Mesodermal cell (in vitro differentiated cells): ENCODE data around the gene ENO2.

ENCODE experiments used
- H3K27ac ChIP-seq: 2 replicates; pipeline ENCODE4 v1.7.0; 2013; ENCODE audit warnings: mild to moderate bottlenecking, low read depth, low read length, moderate library complexity; ENCODE audit not compliant: severe bottlenecking
- H3K36me3 ChIP-seq: 2 replicates; pipeline ENCODE4 v1.7.1; 2013; ENCODE audit warnings: mild to moderate bottlenecking, low read length, moderate library complexity; ENCODE audit not compliant: control insufficient read depth, insufficient read depth
- H3K4me1 ChIP-seq: one replicate; pipeline ENCODE4 v1.7.1; 2013; ENCODE audit warnings: mild to moderate bottlenecking, low read length; ENCODE audit not compliant: insufficient read depth, control insufficient read depth, poor library complexity, severe bottlenecking
- H3K4me3 ChIP-seq: 2 replicates; pipeline ENCODE4 v1.7.0; 2013; ENCODE audit warnings: low read length, control low read depth, mild to moderate bottlenecking; ENCODE audit not compliant: insufficient read depth, poor library complexity, severe bottlenecking; ENCODE audit errors: extremely low read depth
- H3K9me3 ChIP-seq: 2 replicates; pipeline ENCODE4 v1.7.1; 2013; ENCODE audit warnings: mild to moderate bottlenecking, low read length, moderate library complexity; ENCODE audit not compliant: control insufficient read depth
- WGBS, 2 experiments: methylation state at CpG; one replicate each; pipeline ENCODE4 v1.1.5; 2013; ENCODE audit warnings: missing lambda C conversion rate in 2 of 2; ENCODE audit not compliant: insufficient coverage in 2 of 2; 5-methylcytosine and 5-hydroxymethylcytosine counted together

Gene ENO2

DNA sequence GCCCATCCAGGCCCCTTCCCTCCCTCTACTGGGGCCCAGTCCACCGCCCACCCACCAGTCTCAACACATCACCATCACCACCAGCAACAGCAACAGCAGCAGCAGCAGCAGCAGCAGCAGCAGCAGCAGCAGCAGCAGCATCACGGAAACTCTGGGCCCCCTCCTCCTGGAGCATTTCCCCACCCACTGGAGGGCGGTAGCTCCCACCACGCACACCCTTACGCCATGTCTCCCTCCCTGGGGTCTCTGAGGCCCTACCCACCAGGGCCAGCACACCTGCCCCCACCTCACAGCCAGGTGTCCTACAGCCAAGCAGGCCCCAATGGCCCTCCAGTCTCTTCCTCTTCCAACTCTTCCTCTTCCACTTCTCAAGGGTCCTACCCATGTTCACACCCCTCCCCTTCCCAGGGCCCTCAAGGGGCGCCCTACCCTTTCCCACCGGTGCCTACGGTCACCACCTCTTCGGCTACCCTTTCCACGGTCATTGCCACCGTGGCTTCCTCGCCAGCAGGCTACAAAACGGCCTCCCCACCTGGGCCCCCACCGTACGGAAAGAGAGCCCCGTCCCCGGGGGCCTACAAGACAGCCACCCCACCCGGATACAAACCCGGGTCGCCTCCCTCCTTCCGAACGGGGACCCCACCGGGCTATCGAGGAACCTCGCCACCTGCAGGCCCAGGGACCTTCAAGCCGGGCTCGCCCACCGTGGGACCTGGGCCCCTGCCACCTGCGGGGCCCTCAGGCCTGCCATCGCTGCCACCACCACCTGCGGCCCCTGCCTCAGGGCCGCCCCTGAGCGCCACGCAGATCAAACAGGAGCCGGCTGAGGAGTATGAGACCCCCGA lies 22.5 kb downstream of the ENO2 start:
- WGBS, 2 experiments, result 86 to 91% methylated on average over 27 to 36 of the region's 36 CpGs
- H3K9me3 ChIP-seq, result no peaks in the 10 kb centered on the region
- H3K4me3 ChIP-seq, result peak overlapping the region; percentile 38
- peaks cover 10% of the 10 kb centered on the region for H3K4me1 ChIP-seq
- H3K27ac ChIP-seq, result peak overlapping the region; percentile 91
- H3K36me3 ChIP-seq, result peaks cover 89% of the 10 kb centered on the region

DNA sequence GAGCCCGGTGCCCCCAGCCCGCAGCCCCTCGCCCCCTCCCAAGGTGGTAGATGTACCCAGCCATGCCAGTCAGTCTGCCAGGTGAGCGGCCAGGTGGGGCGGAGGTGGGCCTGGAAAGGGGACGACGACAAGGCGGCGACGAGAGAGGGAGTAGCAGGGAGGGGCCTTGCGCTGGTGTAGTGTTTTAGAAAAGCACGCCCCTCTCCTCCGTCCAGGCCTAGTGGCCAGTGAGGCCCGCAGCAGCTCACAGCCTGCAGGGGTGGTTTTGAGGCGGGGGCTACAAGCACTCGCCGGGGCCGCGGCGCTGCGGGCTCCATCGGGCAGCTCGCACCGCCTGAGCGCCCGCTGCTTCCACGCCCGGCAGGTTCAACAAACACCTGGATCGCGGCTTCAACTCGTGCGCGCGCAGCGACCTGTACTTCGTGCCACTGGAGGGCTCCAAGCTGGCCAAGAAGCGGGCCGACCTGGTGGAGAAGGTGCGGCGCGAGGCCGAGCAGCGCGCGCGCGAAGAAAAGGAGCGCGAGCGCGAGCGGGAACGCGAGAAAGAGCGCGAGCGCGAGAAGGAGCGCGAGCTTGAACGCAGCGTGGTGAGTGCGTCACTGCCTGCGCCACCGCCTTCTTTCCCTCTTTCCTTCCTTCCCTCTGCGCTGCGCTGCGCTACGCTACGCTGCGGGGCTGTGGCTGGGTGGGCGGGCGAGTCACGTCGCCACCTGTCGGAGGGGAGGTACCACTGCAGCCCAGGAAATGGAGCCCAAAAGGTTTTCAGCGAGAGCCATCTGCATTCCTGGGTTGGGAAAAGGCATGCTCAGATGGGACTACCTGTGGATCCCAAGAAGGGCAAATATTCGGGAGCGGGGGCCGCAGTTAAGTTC lies 23.3 kb downstream of the ENO2 start:
- H3K27ac ChIP-seq, result peak overlapping the region; percentile 91
- H3K36me3 ChIP-seq, result peaks cover 86% of the 10 kb centered on the region
- peak overlapping the region; percentile 38 for H3K4me3 ChIP-seq
- H3K9me3 ChIP-seq, result no peaks in the 10 kb centered on the region
- 10 to 11% methylated on average over 48 to 72 of the region's 80 CpGs for WGBS, 2 experiments
- H3K4me1 ChIP-seq, result peaks cover 18% of the 10 kb centered on the region

GRCh38 chr12:6938353-6939190 lies 24.2 kb downstream of the ENO2 start:
- Histone ChIP-seq H3K27ac (peak overlapping the region; percentile 72), H3K36me3 (peaks cover 77% of the 10 kb centered on the region), H3K9me3 (no peaks in the 10 kb centered on the region), H3K4me3 (peak overlapping the region; percentile 38), H3K4me1 (peaks cover 24% of the 10 kb centered on the region)
- 93 to 94% methylated on average over 20 to 30 of the region's 32 CpGs for WGBS, 2 experiments

- H3K36me3 ChIP-seq, result peaks cover 71% of the 10 kb centered on the region
- H3K27ac ChIP-seq, result no peak overlapping the region
- no peak overlapping the region for H3K4me3 ChIP-seq
- H3K4me1 ChIP-seq, result peaks cover 22% of the 10 kb centered on the region
- 93 to 98% methylated on average over 2 of the region's 2 CpGs for WGBS, 2 experiments
- no peaks in the 10 kb centered on the region for H3K9me3 ChIP-seq
Observed at GRCh38 chr12:6939191-6939540, 24.8 kb downstream of the ENO2 start.

DNA sequence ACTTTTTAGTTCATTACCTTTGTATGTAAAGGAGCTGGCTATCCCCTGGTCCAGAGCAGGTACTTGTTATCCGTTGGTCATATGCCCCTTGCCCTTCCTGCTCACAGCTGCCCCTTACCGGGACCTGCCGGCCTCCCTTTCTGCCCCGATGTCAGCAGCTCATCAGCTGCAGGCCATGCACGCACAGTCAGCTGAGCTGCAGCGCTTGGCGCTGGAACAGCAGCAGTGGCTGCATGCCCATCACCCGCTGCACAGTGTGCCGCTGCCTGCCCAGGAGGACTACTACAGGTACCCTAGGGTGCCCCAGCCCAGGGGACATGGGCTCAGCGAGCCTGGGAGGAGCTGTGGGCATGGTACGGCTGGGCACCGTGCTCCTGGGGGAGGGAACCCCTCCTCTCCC lies 26.9 kb downstream of the ENO2 start:
- H3K36me3 ChIP-seq, result peaks cover 51% of the 10 kb centered on the region
- WGBS, 2 experiments, result 96 to 97% methylated on average over 9 to 12 of the region's 12 CpGs
- peak overlapping the region; percentile 16 for H3K27ac ChIP-seq
- no peak overlapping the region for H3K4me3 ChIP-seq
- H3K4me1 ChIP-seq, result peaks cover 38% of the 10 kb centered on the region
- no peaks in the 10 kb centered on the region for H3K9me3 ChIP-seq

GRCh38 chr12:6941782-6942181 lies 27.4 kb downstream of the ENO2 start:
- no peak overlapping the region for H3K4me3 ChIP-seq
- 100% methylated on average over 1 of the region's 12 CpGs; no CpG with 5 or more reads in 1 of the 2 experiments for WGBS, 2 experiments
- H3K36me3 ChIP-seq, result peaks cover 46% of the 10 kb centered on the region
- no peaks in the 10 kb centered on the region for H3K9me3 ChIP-seq
- H3K4me1 ChIP-seq, result peaks cover 43% of the 10 kb centered on the region
- peak overlapping the region; percentile 16 for H3K27ac ChIP-seq

DNA sequence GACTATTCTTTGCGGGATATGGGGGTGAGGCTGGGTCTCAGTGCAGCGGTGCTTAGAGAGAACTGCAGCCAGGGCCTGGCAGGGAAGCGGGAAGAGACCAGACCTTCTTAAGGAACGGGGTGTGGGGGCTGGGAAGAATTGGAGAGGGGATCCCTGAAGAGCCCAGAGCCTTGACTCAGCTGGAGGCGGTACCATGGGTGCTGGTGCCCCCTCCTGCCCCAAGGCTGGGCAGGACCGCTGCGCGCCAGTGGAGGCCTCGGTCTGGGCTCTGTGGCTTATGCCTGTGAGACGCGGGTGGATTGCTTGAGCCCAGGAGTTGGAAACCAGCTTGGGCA lies 27.9 kb downstream of the ENO2 start:
- H3K9me3 ChIP-seq, result no peaks in the 10 kb centered on the region
- H3K36me3 ChIP-seq, result peaks cover 40% of the 10 kb centered on the region
- peaks cover 42% of the 10 kb centered on the region for H3K4me1 ChIP-seq
- no peak overlapping the region for H3K4me3 ChIP-seq
- H3K27ac ChIP-seq, result peak overlapping the region; percentile 100
- WGBS, 2 experiments, result 92 to 98% methylated on average over 6 to 11 of the region's 11 CpGs

- 1 to 7% methylated on average over 7 to 8 of the region's 13 CpGs for WGBS, 2 experiments
- H3K36me3 ChIP-seq, result peaks cover 37% of the 10 kb centered on the region
- H3K4me3 ChIP-seq, result peak overlapping the region; percentile 50
- H3K27ac ChIP-seq, result peak overlapping the region; percentile 100
- H3K4me1 ChIP-seq, result peaks cover 40% of the 10 kb centered on the region
- no peaks in the 10 kb centered on the region for H3K9me3 ChIP-seq
Observed at GRCh38 chr12:6943389-6943721, 29.0 kb downstream of the ENO2 start.

- Histone ChIP-seq H3K27ac (peak within 1 kb of the TSS; percentile 100), H3K9me3 (no peaks in the 10 kb centered on the region), H3K36me3 (peaks cover 32% of the 10 kb centered on the region), H3K4me1 (peaks cover 40% of the 10 kb centered on the region), H3K4me3 (peak within 1 kb of the TSS; percentile 50)
- 0 to 1% methylated on average over 21 to 27 of the region's 31 CpGs for WGBS, 2 experiments
Observed at GRCh38 chr12:6943722-6944380, 29.5 kb downstream of the ENO2 start, which contains the start of the genes C12orf57 and RNU7-1. C12orf57 (plus strand) TSS chr12:6944022; CDS start chr12:6944122, 100 bp downstream. RNU7-1 (plus strand) TSS chr12:6943816.
